HK-2 (cell line): Measurements from ENCODE around the gene PTPRN2.
"Not testable (repeated sequence)": the region's sequence is repeated elsewhere in the genome, so short reads cannot be mapped to it uniquely, and the experiment has no call there.

Experiments used
- DNase-seq: peaks from one replicate; pipeline ENCODE4 v3.0.0-alpha.2; 2018; ENCODE audit not compliant: unreplicated experiment

PTPRN2 gene

GRCh38 chr7:158301207-158301606 is 286.4 kb downstream of the PTPRN2 start:
- no peak for DNase-seq

GRCh38 chr7:158300427-158300826 is 287.2 kb downstream of the PTPRN2 start:
- no peak for DNase-seq

- DNase-seq, result no peak
These were observed 288.0 kb downstream of the PTPRN2 start for GRCh38 chr7:158299607-158300006.

GRCh38 chr7:158296798-158297104 is 290.9 kb downstream of the PTPRN2 start:
- DNase-seq, result no peak

- DNase-seq, result no peak
These were observed 291.4 kb downstream of the PTPRN2 start for GRCh38 chr7:158295966-158296797.

- DNase-seq, result not testable (repeated sequence)
These were observed 293.0 kb downstream of the PTPRN2 start for GRCh38 chr7:158294468-158295215.

GRCh38 chr7:158292948-158293347 is 294.7 kb downstream of the PTPRN2 start:
- DNase-seq, result no peak

GRCh38 chr7:158291998-158292397 is 295.6 kb downstream of the PTPRN2 start:
- no peak for DNase-seq

GRCh38 chr7:158289761-158290523 is 297.7 kb downstream of the PTPRN2 start:
- no peak for DNase-seq

GRCh38 chr7:158289231-158289630 is 298.4 kb downstream of the PTPRN2 start:
- no peak for DNase-seq

GRCh38 chr7:158286210-158286609 is 301.4 kb downstream of the PTPRN2 start:
- no peak for DNase-seq

- DNase-seq, result no peak
These were observed 302.2 kb downstream of the PTPRN2 start for GRCh38 chr7:158285383-158285770.

- no peak for DNase-seq
These were observed 302.8 kb downstream of the PTPRN2 start for GRCh38 chr7:158284617-158285382.

- no peak for DNase-seq
These were observed 303.5 kb downstream of the PTPRN2 start for GRCh38 chr7:158284121-158284520.

- DNase-seq, result no peak
These were observed 304.3 kb downstream of the PTPRN2 start for GRCh38 chr7:158283016-158283974.

- DNase-seq, result no peak
These were observed 305.1 kb downstream of the PTPRN2 start for GRCh38 chr7:158282461-158283001.

GRCh38 chr7:158281441-158281840 is 306.2 kb downstream of the PTPRN2 start:
- DNase-seq, result no peak

GRCh38 chr7:158280448-158281144 is 307.0 kb downstream of the PTPRN2 start:
- no peak for DNase-seq

- no peak for DNase-seq
These were observed 307.8 kb downstream of the PTPRN2 start for GRCh38 chr7:158279539-158280447.
